HG03066 (cell line): Measurements from ENCODE around the gene DAPP1.

Experiments used
- ATAC-seq: cut with Tn5 transposase; IDR thresholded peaks from one replicate; pipeline ENCODE4 v1.9.1; 2021; ENCODE audit warnings: low read depth; ENCODE audit not compliant: unreplicated experiment

The DAPP1 gene

DNA sequence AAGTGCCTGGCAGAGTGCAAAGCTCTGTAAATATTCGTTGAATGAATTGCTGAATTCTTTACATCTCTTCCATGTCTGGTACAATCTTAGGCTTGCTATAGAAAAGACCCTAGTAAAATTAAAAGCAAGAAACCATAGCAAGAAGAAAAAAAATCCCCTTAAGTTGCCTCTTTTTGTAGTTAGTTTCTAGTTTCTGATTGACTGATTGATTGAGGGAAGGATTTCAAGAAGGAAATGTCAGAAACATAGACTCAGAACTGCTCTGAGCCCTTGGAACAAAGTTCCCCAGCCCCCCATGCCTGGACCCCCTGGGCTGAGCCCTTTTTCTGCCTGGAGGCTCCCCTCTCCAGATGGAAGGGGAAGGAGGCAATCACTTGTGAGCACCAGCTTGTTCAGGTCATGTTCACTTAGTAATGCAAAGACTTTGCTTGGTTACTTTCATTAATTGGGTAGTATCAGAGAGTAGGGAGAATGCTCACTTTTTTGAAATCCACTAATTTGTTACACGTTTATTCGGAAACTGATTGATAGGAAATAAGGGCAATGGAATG lies 35.6 kb downstream of the DAPP1 start:
- no peak for ATAC-seq

DNA sequence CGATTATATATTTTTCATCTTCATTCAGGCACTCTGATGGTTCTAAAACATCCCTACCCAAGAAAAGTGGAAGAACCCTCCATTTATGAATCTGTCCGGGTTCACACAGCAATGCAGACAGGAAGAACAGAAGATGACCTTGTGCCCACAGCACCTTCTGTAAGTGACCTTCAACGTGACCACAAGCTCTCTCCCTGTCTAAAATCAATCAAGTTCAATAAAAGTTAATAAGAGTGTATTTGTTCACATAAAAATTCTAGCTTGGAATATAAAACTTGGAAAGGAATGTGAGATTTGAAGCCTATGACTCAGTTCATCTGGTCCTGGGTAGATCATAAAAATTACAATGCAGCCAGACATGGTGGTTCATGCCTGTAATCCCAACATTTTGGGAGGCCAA lies 36.6 kb downstream of the DAPP1 start:
- no peak for ATAC-seq

DNA sequence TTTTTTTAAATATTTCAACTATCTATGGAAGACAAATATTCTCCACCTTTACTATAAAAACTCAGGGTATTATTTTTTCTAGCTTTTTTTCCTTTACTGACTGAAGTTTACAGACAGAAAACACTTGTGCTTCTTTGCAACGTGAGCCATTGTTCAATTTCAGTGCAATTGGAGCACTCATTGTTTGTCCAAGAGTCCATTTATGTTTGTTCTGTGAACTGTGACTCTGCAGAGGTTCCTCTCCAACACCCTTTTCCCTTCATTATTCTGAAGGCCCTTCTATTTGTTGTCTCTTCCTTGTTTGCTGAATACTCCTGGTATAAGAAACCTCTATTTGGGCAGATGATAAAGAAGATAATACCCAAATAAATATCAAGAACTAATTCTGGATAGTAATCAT lies 37.4 kb downstream of the DAPP1 start:
- no peak for ATAC-seq

DNA sequence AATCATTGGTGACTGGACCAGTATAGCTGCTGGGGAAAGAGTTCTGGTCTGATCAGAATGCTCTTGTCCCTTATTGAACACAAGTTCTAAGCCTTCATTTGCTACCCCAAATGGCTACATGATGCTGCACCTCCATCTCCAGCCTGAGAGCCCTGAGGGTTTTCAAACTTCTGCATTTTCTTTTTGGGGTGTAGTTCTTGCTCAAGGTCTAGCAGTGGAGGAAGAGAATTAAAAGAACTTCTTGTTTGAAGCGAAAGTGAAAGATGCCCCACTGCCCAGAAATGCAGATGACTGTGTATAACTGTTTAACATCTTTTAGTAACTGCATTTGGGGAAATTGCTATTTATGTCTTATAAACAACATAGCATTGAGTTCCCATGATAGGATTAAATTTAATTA lies 39.1 kb downstream of the DAPP1 start:
- peak; percentile 48 for ATAC-seq

DNA sequence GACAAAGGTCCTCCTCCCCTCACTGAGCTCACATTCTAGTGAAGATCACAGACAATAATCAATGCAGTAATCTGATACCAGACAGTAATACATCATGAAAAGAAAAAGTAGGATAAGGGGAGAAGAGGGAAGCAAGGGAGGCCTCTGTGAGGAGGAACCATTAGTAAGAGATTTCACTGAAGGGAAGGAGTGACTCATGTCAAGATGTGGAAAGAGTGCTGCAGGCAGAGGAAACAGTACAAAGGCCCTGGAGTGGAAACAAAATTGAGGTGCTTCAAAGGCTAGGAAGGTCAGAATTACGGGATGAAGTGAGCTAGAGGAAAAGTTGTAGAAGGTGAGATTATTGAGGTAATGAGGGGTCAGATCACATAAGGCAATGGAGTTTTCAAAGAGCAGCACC lies 39.5 kb downstream of the DAPP1 start:
- no peak for ATAC-seq

DNA sequence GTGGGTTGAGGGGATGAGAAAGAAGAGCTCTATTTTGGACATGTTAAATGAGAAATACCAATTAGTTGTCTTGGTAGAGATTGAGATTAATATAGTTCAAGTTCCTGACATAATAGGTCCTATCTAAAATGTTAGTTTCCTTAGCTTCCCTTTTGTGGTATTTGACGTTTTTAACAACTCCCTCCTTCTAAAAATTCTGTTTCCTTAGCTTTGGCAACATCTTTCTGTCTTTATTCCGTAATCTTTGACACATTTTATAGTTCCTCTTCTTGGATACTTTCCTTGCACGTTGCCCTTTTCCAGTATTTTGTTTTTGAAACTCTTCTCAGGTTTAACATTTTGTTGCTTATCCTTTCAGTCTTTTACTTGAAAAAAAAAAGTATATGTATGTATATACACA lies 40.7 kb downstream of the DAPP1 start:
- no peak for ATAC-seq

DNA sequence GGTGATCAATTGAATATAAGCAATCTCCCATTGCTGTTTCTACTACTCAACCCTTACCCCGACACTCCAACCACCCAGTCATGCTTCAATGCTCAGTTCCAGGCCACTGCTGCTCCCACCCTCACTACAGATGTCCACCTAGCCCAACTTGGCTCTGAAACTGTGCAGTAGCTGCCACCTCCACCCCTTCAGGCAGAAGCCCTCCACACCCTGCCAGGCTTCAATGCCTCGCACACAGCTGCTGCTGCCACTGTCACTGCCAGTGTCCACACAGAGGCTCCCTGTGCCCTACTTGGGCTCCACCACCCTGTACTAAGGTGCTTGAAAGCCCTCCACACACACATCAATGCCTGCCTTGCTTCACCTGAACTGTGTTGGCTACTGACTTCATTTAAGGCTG lies 43.0 kb downstream of the DAPP1 start:
- no peak for ATAC-seq

DNA sequence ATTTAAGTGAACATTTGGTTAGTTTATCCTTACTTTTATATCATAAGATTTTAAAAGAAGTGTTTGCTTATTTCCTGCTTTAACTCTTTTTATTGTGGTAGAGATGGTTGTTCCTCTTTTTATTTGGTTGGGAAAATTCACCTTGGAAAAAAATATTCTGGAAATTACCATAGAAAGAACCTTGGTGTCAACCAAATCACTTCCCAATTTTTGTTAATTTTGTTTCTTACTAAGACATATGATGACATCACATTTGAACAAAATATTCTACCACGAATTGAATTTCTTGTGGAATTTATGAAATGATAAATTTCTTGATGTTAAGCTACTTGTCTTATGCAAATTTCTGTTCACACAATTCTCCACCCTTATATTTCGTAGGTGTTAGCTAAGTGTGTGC lies 43.9 kb downstream of the DAPP1 start:
- no peak for ATAC-seq

DNA sequence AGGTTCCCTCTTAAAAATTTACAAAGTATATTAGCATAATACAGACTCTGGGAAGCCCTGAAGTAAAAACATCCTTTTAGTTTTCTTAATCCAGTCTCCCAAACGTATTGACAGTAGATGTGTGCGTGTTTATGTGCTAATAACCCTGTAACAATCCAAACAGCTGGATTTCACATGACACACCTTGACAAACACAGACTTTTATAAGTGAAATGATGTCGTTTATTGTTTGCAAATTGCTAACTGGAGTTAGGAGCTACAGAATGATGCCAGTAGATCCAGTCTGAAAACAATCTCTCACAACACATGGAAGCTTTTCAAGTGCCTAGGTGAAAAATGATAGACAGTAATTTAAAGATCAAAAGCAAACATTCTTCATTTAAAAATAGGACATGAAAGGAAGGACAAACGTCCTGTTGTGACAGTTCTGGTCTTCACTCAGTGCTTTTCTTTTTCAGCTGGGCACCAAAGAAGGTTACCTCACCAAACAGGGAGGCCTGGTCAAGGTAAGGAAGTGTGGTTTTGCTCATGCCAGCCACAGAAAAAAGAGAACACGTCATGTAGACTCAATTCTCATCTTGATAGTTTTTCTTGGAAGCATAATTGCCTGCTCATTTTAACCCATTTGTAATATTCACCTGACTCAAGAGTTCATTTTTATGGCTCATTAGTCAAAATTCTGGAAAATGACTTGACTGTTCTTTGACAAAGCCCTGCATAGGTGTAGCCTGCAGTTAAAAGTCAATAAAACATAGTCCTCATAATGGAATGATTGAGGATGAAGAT lies 44.7 kb downstream of the DAPP1 start:
- no peak for ATAC-seq

DNA sequence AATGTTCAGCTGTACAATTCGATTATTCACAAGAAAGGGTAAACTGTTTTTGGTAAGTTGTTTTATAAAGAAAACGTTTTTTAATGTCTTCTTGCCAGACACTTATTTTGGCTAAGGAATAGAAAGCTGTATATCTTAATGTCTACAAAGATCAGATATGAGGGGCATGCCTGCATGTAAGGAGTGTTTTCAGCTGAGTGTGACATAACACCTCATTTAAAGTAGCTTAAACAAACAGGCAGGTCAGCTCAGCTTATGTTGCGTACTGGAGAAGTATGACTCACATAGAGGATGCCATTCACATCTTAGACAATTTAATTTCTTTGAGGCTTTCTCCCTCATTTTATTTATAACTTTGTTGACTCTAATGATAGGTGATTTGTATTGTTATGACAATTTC lies 47.2 kb downstream of the DAPP1 start:
- ATAC-seq, result no peak

DNA sequence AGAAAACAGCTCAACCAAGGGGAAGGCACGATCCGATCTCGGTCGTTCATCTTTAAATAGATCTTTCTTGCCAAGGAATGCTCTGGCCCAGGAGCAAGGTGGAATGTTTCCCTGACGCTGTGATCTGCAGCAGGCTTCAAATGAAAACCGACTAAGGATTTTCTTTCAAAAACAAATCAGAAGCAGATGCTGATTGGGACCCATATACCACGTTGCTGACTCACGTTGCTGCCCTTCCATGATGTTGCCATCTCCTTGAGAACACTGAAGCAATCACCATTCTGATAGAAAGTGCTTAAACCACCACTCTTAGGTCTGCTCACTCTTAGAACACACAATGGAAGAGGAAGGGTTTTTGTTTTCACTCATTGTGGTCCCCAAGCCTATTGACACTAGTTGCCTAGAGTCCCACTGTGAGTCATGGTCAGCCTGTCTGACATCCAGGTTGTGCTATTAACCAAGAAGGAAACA lies 51.5 kb downstream of the DAPP1 start:
- no peak for ATAC-seq

DNA sequence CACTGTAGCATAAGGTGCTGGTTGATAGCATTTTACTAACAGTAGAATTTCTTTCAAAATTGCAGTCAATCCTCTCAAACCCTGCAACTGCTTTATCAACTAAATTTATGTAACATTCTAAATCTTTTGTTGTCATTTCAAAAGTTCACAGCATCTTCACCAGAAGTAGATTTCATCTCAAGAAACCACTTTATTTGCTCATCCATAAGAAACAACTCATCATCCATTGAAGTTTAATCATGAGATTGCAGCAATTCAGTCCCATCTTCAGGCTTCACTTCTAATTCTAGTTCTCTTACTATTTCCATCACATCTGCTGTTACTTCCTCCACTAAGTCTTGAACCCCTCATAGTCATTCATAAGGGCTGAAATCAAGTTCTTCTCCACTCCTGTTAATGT lies 55.9 kb downstream of the DAPP1 start:
- no peak for ATAC-seq

DNA sequence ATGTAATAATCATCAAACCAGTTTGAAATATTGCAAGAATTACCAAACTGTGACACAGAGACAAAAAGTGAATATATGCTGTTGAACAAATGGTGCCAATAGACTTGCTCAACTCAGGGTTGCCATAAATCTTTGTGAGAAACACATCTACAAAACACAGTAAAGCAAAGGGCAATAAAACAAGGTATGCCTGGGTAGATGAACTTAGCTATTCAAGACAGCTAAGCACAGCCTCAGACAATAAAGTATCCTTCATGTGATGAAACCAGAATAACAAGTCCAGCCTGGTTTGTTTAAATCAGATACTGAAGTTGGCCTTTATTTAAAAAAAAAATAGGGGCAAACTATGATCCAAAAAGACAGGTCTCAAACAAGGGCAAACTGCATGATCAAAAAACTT lies 58.4 kb downstream of the DAPP1 start:
- ATAC-seq, result no peak

DNA sequence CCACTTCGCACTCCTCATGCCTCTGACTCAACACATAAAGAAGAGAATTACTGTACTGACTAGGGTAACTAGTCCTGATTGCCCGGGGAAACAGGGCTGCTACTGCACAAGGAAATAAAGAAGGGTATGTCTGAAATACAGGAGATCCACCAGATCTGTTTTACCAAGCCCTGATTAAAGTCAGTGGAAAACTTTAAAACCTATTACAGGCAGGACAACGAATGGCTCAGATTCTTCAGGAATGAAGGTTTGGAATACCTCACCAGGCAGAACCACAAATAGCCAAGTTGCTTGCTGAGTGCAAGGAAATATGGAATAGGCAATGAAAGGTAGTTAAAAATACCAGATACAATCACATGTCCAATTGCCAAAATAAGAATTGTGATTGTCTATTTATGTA lies 60.3 kb downstream of the DAPP1 start:
- ATAC-seq, result no peak

DNA sequence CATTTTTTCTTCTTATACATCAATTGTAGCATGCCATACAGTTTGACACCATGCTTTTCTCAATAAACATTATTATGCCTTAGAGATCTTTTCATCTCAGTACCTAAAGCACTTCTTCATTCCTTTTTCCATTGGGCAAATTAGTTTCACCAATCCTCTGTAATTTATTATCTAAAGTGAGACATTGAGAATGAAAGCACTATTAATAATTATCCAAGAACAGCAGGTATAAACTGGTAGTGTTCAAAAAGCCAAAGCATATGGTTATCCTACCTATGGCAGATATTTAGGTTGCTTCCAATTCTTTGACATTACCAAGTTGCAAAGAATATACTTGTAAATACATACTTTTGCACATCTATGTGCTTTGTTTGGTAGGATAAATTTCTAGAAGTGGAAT lies 62.0 kb downstream of the DAPP1 start:
- no peak for ATAC-seq

DNA sequence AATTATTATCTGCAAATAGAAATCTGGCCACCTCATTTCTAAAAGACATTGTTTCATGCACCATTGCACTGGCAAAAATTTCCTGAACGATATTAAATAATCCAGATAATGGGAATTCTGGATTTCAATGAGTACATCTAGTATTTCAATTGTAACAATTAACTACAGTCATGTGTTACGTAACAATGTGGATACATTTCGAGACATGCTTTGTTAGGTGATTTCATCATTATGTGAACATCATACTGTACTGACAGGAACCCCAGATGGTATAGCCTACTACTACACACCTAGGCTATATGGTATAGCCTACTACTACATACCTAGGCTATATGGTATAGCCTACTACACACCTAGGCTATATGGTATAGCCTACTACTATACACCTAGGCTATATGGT lies 62.8 kb downstream of the DAPP1 start:
- no peak for ATAC-seq

DNA sequence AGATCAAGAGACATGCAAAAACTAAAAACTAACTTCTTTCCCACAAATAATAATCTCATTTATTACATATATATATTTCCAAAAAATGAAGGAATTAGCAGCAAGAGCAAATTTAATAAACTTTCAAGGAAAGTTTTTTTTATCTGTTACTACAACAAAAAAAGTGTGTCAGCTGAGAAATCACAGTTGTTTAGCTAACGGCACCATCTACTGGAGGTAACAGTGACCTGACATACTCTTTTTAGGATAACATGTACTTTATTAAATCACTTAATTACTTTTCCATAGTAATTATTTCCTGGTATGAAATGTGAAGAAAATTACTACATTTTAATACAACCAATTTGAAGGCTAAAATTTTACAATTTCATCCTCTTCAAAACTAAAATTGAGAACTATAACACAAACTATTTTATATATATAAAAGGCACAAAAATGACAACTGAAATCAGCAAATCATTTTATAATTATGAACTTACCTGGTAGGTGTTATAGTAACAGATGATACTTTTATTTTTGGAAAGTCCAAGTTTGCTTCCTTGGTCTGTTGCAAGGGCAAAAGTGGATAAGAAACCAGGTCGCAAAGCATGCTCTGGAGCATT lies 68.5 kb downstream of the DAPP1 start:
- ATAC-seq, result no peak

DNA sequence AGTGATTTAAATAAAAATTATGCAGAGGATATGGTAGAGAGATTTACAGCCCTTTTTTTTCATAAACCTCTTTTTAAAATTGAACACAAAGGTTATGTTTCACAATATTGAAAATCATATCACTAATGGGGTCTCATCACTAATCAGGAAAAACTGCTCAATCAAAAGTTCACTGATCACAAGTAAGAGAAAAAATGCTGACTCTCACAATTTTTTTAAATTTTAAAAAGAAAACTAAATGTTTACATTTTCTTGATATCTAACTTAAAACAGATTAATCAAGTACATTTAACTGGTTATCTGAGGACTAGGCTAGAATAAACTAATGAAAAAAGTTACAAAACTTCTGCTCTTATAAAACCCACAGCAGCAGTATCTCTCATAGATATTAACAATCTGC lies 69.1 kb downstream of the DAPP1 start:
- ATAC-seq, result no peak

DNA sequence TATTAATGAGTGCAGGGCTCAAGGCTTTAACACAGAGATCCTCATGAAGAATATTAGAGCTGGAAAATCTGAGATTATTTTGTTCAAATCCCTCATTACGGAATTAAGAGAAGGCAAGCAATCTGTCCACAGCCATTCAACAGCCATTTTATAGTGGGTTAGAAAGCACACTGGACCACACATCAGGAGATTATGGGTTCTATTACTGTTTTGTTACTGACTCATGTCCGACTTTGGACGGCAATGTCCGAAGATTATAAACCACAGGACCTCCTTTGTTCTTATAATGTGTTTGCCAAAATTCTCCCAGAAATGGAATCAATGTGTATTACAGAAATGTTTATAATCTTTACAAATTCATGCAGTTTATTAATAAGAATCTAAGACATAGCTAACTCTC lies 69.5 kb downstream of the DAPP1 start:
- no peak for ATAC-seq

DNA sequence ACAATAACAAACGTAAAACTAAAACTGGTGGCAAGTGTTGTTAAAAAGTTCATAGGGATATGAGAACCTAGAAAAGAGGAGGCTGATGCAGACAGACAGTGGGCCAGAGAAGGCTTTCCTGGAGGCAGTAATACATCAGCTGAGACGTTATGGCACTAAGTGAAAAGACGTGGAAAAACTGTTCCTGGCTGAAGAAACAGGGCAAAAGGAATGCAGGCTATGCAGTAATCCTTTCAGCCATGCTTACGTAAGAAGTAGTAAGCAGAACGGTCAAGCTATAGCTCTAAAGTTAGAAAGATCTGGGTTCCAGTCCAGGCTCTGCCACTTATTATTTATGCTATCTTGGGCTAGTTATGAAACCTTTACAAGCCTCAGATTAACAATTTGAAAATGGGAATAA lies 71.2 kb downstream of the DAPP1 start:
- no peak for ATAC-seq

DNA sequence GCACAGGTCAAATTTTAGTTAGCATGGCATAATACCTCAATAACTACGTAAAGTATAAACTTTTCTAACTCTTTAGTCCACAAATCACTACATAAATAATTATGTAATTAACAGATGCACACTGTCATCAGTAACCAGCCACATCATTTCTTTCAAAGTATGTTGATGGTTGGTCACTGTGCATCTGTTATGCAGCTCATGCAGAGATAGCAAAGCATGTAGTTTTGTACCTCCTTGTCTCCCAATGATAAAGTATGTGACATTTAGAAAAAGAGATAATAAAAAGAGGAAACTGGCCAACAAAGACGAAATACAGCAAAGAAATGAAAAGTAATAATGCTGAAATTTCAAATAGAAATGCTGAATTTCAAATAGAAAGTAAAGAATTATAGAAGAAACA lies 74.7 kb downstream of the DAPP1 start:
- no peak for ATAC-seq

DNA sequence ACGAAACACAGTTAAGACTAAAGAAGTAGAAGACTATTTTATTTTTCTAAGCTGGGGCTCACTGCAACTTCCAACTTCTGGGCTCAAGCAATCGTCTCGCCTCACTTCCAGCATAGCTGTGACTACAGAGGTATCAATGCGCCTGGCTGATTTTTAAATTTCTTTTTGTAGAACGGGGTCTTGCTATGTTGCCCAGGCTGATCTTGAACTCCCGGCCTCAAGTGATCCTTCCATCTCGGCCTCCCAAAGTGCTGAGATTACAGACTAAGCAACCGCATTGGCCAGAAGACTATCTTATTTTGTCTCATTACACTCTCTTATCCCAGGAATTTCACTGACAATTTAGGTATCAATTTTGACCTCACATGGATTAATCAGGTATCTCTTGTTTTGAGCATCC lies 76.4 kb downstream of the DAPP1 start:
- ATAC-seq, result no peak
